Hepatic stellate cell (primary cell): ENCODE measurements around the gene SH3PXD2A.
A peak's percentile ranks its signal among the peaks of the same experiment; 100 is the strongest.
"Not testable (repeated sequence)": the region's sequence is repeated elsewhere in the genome, so short reads cannot be mapped to it uniquely, and the experiment has no call there.

Experiments used
- DNase-seq: peaks from one replicate; pipeline ENCODE4 v3.0.0; 2011; ENCODE audit warnings: low spot score

SH3PXD2A gene

DNA sequence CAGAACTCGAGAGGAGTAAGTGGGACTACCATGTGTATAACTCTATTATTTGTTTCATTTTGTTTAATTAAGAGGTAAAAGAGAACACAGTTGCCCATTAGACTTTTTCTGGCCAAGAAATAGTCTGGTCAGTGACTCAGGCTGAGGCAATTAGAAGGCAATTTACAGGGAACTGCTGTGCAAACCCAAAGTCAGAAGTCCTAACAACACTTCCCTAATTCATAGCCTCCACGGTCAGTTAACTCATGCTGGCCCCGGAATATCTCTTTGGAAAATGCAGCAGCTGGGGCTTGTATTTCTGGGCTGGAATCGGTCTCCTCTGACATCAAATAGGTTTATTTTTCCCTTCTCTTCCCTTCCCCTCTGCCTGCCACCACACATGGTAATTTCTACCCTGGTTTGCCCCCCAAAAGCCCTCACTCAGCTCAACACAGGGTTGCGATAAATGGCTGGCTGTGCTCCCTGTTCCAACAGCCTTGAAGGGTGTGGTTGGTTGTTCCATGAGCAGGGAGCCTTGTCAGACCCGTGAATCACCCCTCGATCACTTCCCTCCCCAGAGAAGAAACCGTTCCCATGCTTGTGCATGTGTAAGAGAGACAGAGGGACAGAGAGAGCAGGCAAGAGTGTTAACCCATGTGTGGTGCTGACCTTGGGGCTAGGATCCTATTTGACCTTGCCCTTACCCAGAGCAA, 5.3 kb downstream of the SH3PXD2A start:
- peak; percentile 76 for DNase-seq

DNA sequence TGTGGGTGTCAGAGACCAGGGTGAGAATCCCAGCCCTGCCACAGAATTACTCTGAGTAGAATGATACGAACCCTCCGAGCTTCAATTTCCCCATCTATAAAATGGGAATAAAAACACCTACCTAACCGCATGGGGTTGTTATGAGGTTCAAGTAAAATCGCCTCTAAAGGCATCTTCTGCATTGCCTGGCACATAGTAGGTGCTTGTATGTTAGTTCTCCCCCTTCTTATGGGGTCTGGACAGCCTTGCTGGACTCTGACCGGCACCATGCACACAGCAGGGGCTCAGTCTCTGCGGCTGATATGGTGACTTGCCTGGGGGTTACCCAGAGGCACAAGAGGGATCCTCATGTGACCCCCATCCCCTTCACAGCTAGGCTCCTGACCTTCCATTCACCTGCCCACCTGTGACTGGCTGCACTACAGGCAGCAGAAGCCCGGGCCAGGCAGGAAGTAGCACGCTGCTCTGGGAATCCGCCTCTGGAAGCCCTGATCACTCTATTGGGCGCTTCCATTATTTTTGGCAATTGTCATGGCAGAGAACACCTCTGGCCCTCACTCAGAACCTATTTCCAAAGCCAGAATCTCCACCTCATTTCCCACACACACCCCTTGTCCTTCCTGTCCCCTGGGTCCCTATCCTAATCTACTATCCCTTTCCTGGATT, 6.0 kb downstream of the SH3PXD2A start:
- DNase-seq: no peak

DNA sequence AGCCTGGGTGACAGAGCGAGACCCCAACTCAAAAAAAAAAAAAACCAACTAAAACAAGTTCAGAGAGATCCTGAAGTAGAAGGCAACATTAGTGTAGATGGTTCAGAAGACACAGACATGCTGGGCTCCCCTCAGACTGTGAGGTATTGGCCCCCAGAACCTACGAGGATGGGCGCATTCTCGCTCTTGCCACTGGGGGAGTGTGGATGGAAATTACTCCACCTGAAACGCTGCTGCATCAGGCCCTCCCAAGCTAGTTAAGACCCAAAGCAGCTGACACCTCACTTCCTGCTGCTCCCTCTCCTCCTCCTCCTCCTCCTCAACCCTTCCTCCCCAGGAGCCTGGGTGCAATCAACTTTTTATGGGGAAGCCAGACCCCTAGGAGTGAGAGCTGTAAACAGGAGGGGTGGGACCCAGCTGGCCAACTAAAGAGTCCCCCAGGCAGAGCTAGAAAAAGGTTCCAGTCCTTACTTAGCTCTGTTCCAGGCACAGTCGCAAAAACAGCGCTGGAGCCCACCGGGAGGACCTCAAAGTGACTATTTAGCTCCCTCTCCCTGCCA, 7.4 kb downstream of the SH3PXD2A start:
- DNase-seq: no peak

DNA sequence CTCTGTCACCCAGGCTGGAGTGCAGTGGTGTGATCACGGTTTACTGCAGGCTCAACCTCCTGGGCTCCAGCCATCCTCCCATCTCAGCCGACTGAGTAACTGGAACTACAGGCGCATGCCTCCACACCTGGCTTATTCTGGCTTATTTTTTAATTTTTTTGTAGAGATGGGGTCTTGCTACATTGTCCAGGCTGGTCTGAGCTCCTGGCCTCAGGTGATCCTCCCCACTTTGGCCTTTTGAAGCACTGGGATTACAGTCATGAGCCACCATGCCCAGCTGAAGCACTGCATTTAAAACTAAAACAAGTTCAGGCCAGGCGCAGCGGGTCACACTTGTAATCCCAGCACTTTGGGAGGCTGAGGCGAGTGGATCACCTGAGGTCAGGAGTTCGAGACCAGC, 8.0 kb downstream of the SH3PXD2A start:
- no peak for DNase-seq

DNA sequence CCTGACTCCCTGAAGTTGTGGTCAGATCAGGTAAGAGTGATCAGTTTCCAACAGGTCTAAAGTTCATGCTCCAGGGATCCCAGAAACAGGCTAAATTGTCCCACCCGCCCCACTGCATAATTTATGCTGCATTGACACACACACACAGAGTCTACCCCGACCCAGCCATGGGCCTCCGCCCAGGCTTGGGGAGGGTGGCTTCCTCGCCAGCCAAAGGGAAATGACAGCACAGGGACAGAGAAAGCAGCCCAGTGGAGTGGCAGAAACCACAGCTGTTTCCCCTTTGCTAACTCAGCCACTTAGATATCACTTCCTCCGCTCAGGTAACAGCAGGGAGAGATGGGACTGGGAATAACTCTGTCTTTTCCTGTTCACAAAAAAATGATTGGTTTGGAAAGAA, 9.4 kb downstream of the SH3PXD2A start:
- DNase-seq: no peak

DNA sequence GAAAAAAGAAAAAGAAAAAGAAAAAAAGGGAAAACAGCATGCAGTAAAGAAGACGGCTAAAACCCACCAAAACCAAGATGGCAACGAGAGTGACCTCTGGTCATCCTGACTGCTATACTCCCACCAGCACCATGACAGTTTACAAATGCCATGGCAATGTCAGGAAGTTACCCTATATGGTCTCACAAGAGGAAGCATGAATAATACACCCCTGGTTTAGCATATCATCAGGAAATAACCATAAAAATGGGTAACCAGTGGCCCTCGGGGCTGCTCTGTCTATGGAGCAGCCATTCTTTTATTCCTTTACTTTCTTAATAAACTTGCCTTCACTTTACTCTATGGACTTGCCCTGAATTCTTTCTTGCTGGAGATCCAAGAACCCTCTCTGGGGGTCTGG, 10.0 kb downstream of the SH3PXD2A start:
- DNase-seq: not testable (repeated sequence)

DNA sequence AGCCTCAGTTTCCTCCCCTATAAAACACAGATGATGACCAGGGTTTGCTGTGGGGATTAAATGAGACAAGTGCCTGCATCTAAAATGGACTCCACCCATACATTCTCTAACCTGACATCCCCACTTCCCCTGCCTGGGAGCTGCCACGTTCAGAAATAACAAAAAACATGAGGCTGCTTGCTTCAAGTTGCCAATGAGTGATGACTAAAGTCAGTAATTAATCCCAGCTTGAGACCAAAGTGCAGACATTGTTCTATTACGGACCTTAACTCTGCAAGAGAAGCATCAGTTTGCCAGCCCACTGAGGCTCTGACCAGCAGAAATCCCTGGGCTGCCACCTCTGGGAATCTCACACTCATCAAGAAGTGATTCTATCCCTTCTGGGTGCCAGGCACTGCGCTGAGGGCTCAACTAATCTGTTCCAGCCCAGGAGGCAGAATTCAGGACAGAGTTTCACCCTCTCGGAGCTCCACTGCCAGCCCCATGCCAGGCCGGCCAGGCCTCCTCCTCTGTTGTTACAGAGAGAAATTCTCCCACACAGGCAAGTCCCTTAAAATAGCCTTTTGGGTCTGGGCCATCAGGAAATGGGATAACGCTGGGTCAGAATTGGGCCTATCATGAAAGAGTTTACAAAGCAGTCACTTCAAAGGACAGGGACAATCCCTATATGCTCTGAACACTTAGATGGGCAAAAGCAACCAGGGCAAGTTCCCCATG, 11.4 kb downstream of the SH3PXD2A start:
- peak; percentile 80 for DNase-seq

DNA sequence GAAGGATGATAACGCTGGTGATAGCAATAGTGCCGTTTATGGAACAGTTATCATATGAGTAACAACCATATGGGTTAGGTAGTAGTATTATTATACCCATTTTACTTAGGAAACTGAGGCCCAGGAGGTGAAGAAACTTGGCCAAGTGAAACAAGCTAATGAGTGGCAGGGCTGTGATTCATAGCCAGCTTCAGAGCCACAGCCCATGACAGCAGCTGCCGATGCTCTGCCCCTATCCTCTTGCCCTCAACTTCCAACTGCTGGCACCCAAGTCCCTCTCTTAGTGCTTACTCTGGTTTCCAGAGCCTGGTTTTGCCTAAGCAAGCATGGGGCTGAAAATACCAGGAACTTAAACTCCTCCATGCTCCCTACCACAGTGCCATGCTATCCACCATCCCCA, 12.3 kb downstream of the SH3PXD2A start:
- no peak for DNase-seq

DNA sequence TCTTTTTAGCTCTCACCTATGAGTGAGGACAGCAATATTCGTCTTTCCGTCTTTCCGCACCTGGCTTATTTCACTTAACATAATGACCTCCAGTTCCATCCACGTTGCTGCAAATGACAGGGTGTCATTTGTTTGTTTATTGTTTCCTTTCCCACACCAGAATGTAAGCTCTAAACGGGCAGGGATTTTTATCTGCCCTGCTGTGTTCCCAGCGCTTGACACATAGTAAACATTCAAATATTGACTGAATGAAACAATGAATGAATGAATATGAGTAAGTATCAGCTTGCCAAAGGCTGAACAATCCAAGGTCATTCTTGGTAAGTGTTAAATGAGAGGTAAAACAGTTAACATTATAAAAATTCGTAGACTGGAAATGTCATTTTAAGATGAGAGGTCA, 12.8 kb downstream of the SH3PXD2A start:
- no peak for DNase-seq

DNA sequence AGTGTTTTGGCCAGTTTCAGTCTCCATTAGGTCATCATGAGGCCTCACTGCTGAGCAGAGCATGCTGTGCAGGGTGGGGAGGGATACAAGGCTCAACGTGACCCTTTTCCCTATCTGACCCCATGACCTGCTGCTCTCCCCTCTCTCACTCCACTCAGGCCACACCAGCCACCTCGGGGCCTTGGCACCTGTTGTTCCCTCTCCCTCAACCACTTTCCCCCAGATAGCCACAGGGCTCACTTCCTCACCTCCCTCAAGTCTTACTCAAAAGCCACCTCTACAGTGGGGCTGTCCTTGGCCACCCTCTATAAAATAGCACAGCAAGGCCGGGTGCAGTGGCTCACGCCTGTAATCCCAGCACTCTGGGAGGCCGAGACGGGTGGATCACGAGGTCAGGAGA, 13.9 kb downstream of the SH3PXD2A start:
- no peak for DNase-seq

DNA sequence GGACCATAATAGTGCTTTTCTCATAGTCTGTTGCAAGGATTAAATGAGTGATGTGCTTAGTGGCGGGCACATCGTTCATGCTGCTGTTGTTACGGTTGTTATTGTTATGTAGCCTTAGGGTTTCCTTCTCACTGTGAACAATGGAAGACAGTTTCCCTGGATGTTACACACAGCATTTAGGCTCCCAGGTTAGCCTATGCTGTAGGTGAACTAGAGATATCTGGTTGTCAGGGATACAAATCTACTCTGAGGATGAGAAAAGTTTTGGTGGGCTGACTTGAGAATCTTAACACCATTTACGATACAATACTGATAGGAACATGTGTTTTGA, 14.7 kb downstream of the SH3PXD2A start:
- DNase-seq: no peak

DNA sequence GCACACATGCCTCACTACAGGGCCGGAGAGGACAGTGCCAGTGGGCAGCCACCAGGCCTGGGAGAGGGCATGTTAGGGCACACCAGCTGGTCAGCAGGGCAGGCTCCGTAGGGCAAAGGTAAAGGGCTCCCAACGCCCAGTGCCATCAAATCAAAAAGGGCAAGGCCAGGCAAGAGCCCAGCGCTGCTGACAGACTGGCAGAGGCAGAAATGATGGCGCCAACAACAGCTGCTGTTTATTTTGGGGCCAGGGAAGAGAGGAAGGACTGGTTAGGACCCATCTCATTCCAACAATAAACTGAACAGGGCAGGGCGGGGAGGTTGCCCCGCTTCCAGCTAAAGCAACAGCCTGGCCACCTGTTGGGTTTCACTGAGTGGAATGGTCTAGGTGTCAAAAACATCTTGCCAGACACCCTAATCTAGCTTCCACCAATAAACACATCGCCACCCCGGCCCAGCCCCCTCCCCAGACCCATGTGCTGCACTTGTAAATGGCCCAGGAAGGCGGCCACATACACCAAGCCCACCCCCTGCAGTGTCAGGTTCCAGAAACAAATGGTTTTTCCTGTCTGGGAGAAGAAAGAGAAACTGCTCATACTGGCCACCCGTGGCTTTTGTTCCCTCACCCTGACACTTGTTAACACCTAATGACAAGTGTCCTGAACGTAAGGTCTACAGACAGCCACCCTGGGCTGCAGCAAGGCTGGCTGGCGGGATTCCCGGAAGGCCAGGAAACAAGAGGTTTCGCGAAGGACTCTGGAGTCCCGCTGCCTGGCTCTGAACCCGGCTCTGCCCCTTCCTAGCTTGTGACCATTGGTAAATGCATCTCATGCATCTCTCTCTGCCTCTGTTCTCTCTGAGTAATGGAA, 15.3 kb downstream of the SH3PXD2A start:
- DNase-seq: no peak

DNA sequence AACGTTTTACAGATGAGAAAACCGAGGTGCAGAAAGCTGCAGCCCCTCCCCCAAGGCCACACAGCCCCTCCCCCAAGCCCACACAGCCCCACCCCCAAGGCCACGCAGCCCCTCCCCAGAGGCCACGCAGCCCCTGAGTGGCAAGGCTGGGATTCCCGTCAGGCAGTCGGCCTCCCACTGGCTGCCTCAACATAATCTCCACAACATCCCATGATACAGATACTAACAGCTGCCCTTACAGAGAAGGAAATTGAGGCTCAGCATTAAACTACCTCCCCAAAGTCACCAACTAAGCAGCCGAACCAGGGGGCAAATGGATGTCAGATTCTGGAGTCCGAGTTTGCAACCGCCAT, 15.9 kb downstream of the SH3PXD2A start:
- no peak for DNase-seq

DNA sequence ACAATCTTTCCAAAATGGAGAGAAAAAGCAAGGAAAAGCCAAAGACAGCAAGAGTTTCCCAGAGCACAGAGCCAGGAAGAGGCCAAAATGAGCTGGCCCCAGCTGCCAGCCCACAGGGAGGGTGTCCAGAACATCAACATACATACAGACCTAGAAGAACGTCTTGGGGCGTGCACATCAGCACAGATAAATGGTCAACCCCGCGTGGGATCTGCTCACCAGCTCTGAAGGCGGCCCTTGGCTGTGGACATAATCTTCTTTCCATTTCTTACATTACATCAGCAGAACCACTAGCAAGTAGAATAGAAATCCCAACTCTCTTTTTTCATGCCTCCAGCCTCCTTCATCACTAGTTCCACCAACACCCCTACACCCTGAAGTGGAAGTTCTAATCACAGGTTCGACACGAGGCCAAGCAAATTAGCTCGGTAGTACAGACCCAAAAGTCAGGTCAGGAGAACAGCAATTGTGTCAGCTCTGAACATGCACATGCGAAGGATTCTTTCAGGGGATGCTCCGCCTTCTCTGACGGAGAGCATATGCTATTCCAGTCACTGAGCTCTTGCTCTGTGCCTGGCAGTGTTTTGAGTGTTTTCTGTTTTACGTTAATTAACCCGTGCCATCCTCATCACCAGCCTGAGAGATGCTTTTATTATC, 16.4 kb downstream of the SH3PXD2A start:
- no peak for DNase-seq

DNA sequence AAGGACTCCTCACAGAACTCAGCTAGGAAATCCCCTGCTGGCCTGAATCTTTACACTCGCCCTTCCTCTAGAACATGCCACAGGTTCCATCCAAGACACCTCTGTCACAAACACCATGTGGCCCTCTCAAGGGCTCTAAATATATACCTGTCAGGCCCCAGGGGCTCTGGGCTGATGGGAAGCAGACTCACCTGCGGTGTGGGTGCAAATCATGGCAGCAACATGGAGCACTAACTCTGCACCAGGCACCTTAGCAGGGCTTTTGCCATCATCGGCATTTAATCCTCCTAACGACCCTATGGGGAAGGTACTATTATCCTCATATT, 17.3 kb downstream of the SH3PXD2A start:
- no peak for DNase-seq

DNA sequence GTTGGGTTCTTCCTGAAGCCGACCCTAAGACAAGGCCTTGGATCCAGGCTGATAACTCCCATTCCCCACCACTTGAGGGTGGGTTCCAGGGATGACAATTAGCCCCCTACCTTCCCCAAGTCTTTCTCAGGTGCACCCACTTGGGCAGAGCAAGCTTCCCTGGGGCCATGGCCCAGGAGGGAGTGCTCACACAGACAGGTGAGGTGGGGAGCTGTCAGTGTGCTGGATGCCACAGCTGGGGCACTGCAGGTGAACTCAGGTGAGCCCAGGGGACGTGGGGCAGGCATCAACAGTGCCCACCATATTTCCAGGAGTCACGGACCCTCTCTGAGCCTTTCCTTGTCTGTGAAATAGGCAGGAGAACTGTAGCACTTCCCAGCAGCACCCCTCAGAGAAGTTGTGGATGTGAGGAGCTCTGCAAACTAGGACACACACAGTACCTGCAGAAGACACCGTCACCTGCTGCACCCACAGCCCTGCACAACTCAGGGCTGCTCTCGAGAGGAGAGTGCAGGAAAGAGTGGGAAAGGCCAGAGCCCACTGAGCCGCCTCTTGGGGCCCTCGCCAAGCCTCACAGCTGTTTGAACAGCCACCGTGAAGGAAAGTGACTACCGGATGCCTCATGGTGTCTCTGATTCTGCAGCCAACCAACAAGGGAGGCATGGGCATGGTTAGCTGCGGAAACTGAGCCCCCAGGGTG, 17.9 kb downstream of the SH3PXD2A start:
- DNase-seq: no peak

DNA sequence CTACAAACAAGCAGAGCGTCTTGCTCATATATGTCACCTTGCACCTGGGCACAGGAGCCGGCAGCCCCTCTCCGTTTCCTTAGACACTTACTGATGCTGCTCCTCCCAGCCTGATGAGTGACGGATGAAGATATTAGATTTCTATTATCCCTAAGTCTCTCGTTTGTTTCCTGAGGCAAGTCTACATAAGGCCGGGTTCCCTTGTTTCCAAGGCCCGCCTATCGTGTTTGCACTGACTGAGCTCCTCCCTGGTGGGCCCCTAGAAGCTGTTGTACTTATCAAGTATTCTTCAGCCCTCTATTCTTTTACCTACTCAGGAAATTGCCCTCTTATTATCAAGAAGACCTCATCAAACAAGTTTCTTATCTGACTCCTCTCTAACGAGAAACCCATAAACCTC, 18.5 kb downstream of the SH3PXD2A start:
- no peak for DNase-seq

DNA sequence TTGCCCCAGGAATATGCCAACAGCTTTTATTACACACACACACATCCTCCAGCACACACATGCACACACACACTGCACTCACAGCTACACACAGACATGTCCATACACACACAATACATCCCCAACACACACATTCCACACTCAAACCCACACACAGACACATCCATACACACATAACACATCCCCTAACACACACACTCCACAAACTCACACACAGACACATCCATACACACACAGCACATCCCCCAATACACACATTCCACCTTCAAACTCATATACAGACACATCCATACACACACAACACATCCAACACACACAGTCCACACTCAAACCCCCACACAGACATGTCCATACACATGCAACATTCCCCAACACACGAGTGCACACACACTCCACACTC, 19.1 kb downstream of the SH3PXD2A start:
- no peak for DNase-seq

DNA sequence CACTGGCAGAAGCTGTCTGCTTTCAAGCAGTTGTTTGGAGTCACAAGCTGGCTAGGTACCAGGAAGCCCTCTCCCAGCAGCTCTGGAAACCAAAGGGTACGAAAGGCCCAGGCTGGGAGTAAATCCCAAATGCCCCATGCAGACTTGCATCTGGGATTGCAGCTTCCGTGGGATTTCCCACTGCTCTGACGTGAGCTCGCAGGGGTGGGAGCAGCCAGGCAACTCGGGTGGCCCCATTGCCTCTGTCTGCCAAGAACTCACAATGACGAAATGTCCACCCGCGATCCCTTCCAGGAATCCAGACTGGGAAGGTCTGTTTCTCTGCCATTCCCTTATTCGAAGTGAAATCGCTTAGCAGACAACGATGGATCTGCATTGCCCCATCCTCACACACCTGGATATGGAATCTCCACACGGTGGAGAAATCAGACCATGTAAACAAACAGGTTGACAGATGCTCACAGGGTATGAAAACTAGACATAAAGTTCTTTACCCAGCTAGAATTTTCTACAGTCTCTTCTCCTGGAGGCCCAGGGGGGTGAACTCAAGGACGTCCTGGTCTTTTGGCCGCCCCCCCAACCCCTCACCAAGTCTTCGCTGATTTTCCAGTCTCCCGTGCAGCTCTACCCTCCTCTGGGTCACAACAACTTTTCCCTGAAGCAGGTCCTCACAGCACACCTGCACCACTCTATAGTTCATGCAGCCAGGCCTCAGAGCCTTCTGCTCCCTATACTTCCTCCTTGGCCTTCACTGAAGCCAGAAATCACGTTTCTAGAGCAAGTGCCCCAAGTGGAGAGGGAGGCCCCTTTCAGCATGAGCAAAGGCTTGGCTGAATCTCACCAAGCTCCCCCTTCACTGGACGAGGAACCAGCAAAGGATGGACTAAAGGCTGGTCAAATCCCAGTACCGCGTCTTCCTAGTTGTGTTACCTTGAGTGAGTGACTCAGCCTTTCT, 20.0 kb downstream of the SH3PXD2A start:
- no peak for DNase-seq

DNA sequence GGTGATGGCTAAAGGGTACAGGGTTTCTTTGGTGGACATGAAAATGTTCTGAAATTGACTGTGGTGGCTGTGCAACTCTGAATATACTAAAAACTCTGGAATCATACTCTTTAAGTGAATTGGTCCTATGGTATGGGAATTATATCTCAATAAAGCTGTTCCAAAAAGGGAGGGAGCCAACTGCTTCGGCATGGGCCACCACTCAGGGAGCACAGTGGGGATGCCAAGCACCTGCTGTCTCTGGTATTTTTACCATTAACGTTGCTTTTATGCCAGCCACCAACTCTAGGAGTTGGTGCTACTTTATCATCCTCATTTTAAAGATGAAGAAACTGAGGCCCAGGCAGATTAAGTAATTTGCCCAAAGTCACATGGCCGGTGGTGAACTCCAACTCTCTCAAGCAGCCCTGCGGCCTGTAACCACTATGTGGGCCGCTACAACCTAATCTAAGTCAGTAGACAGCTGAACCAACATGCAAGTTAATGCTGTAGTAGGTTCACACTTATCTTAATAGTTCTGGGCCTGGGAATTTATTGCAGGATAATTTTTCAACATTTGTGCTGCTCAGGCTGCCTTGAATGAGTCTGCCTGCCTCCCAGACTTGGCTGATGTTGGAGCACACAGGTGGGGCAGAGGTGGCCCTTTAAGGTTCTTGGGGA, 20.8 kb downstream of the SH3PXD2A start:
- DNase-seq: no peak
